ENCODE results near the gene FXR2. TPM values are rescaled to one million over a fixed set of nuclear protein-coding genes. Genes with fewer than 3 reads are reported as not detected.

The FXR2 gene
- total RNA-seq, 1 donor from 2014 or later, result 37.9 TPM

DNA sequence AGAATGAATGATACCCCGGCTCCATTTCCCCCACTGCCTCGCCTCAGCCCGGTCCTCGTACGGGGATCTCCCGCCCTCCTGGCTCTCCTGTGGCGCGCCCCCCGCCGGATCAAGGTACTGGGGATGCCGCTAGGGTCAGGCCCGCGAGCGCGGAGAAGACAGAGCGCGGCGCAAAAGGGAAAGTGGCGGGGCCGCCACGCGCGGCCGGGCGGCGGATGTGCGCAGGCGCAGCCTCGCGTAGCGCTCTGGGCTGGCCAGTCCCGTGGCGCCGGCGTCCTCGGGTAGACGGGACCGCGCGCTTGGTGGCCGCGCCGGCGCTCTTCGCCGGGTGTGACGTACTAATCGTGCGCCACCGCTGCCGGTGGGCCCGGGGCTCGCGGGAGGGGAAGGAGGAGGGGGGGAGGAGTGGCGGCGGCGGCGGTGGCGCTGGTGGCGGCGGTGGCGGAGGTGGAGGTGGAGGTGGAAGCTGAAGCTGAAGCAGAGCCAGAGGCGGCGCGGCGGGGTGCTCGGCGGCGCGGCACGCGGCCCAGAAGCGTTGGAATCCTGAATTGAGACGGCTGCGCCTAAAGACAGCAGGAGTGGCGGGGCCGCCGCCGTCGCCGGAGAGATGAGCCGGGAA lies 53.0 kb downstream of the FXR2 start, which contains the start of gene SENP3:
SENP3 (plus strand) TSS at position 331 of the 619 bp plus-strand sequence. CDS start 1,158 bp downstream, outside the sequence.
- Mint-ChIP-seq H3K9me3 (ENCODE audit: unreplicated experiment) (no peaks in the 10 kb centered on the region), H3K27me3 (ENCODE audit: unreplicated experiment) (peaks cover 9% of the 10 kb centered on the region), H3K36me3 (ENCODE audit: low read depth, unreplicated experiment) (peaks cover 16% of the 10 kb centered on the region), H3K4me3 (ENCODE audit: unreplicated experiment) (peak within 1 kb of the TSS; percentile 96), H3K27ac (ENCODE audit: unreplicated experiment) (peak within 1 kb of the TSS; percentile 81), H3K4me1 (ENCODE audit: unreplicated experiment) (peaks cover 33% of the 10 kb centered on the region)
- TF ChIP-seq, protein P1, sequence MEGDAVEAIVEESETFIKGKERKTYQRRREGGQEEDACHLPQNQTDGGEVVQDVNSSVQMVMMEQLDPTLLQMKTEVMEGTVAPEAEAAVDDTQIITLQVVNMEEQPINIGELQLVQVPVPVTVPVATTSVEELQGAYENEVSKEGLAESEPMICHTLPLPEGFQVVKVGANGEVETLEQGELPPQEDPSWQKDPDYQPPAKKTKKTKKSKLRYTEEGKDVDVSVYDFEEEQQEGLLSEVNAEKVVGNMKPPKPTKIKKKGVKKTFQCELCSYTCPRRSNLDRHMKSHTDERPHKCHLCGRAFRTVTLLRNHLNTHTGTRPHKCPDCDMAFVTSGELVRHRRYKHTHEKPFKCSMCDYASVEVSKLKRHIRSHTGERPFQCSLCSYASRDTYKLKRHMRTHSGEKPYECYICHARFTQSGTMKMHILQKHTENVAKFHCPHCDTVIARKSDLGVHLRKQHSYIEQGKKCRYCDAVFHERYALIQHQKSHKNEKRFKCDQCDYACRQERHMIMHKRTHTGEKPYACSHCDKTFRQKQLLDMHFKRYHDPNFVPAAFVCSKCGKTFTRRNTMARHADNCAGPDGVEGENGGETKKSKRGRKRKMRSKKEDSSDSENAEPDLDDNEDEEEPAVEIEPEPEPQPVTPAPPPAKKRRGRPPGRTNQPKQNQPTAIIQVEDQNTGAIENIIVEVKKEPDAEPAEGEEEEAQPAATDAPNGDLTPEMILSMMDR (IDR thresholded peaks at IDR 0.05; ENCODE audit: unreplicated experiment), result no peak
- DNase-seq (ENCODE audit: low spot score), result peak; percentile 91

DNA sequence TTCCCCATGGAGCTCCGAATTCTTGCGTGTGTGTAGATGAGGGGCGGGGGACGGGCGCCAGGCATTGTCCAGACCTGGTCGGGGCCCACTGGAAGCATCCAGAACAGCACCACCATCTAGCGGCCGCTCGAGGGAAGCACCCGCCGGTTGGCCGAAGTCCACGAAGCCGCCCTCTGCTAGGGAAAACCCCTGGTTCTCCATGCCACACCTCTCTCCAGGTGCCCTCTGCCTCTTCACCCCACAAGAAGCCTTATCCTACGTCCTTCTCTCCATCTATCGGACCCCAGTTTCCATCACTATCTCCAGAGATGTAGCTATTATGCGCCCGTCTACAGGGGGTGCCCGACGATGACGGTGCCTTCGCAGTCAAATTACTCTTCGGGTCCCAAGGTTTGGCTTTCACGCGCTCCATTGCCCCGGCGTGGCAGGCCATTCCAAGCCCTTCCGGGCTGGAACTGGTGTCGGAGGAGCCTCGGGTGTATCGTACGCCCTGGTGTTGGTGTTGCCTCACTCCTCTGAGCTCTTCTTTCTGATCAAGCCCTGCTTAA lies 53.6 kb downstream of the FXR2 start:
- Mint-ChIP-seq H3K4me1 (ENCODE audit: unreplicated experiment) (peaks cover 33% of the 10 kb centered on the region), H3K9me3 (ENCODE audit: unreplicated experiment) (no peaks in the 10 kb centered on the region), H3K4me3 (ENCODE audit: unreplicated experiment) (peak overlapping the region; percentile 92), H3K27ac (ENCODE audit: unreplicated experiment) (peak overlapping the region; percentile 74), H3K36me3 (ENCODE audit: low read depth, unreplicated experiment) (peaks cover 16% of the 10 kb centered on the region), H3K27me3 (ENCODE audit: unreplicated experiment) (peaks cover 9% of the 10 kb centered on the region)
- DNase-seq (ENCODE audit: low spot score), result peak; percentile 90
- TF ChIP-seq, protein P1 (IDR thresholded peaks at IDR 0.05; ENCODE audit: unreplicated experiment), result peak; percentile 41

DNA sequence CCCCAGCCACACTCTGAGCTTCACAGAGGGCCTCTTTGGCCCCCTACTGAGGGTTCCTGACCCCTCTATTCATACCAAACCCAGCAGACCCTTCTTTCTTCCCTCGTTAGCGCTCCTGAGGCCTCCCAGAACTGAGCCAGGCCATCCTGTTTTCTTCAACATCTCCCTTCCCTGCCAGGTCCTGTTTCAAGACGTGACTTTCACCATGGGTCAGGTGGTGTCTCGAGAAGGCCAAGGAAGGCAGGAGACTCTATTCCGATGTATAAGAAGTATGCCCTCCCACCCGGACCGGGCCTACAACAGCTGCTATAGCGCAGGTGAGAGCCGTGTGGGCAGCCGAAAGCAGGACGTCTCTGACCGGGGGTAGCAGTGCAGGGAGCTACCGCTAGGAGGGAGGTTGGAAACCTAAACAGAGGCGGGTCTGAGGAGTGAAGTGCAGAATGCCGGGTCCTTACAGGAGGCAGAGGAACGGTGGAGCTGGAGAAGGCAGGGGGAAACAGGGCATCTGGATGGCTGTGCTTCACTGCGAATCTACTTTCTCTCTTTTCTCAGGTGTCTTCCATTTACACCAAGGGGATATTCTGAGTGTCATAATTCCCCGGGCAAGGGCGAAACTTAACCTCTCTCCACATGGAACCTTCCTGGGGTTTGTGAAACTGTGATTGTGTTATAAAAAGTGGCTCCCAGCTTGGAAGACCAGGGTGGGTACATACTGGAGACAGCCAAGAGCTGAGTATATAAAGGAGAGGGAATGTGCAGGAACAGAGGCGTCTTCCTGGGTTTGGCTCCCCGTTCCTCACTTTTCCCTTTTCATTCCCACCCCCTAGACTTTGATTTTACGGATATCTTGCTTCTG lies 54.3 kb downstream of the FXR2 start:
- Mint-ChIP-seq H3K4me3 (ENCODE audit: unreplicated experiment) (peak overlapping the region; percentile 92), H3K27me3 (ENCODE audit: unreplicated experiment) (peaks cover 9% of the 10 kb centered on the region), H3K4me1 (ENCODE audit: unreplicated experiment) (peaks cover 33% of the 10 kb centered on the region), H3K27ac (ENCODE audit: unreplicated experiment) (peak overlapping the region; percentile 74), H3K36me3 (ENCODE audit: low read depth, unreplicated experiment) (peaks cover 12% of the 10 kb centered on the region), H3K9me3 (ENCODE audit: unreplicated experiment) (no peaks in the 10 kb centered on the region)
- peak; percentile 85 for DNase-seq (ENCODE audit: low spot score)
- TF ChIP-seq, protein P1 (IDR thresholded peaks at IDR 0.05; ENCODE audit: unreplicated experiment), result peak; percentile 58

DNA sequence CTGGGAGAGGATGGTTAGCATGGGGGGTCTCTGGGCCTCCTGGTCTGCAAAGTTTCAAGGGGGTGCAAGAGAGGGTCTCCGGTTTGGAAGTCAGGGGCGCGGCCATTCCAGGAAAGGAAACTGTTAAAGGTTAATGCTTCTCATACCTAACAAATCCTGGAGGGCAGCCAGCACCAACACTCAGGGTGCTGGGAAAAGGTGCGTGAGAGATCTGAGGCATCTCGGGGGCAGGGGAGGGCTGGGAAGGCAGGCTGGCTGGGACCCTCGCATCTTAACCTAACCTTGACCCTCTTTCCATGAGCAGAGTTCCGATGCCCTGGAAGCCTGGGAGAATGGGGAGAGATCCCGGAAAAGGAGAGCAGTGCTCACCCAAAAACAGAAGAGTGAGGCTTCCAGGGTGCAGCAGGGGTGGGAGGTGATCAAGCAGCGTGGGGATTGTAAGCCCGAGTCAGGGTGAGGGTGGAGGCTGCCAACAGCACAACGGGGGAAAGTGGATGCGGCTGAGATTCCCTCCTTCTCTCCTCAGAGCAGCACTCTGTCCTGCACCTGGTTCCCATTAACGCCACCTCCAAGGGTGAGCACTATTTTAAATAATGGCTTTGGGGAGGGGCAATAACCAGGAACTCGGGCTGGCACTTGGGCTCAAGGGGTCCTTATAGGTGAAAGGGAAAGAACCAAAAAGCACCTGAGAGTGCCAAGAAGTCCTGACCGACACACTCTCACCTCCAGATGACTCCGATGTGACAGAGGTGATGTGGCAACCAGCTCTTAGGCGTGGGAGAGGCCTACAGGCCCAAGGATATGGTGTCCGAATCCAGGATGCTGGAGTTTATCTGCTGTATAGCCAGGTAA lies 55.2 kb downstream of the FXR2 start:
- Mint-ChIP-seq H3K9me3 (ENCODE audit: unreplicated experiment) (no peaks in the 10 kb centered on the region), H3K4me3 (ENCODE audit: unreplicated experiment) (no peak overlapping the region), H3K27ac (ENCODE audit: unreplicated experiment) (no peak overlapping the region), H3K4me1 (ENCODE audit: unreplicated experiment) (peaks cover 36% of the 10 kb centered on the region), H3K36me3 (ENCODE audit: low read depth, unreplicated experiment) (peaks cover 12% of the 10 kb centered on the region), H3K27me3 (ENCODE audit: unreplicated experiment) (peaks cover 11% of the 10 kb centered on the region)
- TF ChIP-seq, protein P1 (IDR thresholded peaks at IDR 0.05; ENCODE audit: unreplicated experiment), result no peak
- no peak for DNase-seq (ENCODE audit: low spot score)

Measured in endothelial cell (in vitro differentiated cells).